C1 segment of cervical spinal cord (tissue), 14 donors: ENCODE data around the gene MYOM1.

Experiments
- DNase-seq, 14 donors: peaks; one replicate each; lab custom pipeline; 2025; lab: John Stamatoyannopoulos, UW

MYOM1 gene

DNA sequence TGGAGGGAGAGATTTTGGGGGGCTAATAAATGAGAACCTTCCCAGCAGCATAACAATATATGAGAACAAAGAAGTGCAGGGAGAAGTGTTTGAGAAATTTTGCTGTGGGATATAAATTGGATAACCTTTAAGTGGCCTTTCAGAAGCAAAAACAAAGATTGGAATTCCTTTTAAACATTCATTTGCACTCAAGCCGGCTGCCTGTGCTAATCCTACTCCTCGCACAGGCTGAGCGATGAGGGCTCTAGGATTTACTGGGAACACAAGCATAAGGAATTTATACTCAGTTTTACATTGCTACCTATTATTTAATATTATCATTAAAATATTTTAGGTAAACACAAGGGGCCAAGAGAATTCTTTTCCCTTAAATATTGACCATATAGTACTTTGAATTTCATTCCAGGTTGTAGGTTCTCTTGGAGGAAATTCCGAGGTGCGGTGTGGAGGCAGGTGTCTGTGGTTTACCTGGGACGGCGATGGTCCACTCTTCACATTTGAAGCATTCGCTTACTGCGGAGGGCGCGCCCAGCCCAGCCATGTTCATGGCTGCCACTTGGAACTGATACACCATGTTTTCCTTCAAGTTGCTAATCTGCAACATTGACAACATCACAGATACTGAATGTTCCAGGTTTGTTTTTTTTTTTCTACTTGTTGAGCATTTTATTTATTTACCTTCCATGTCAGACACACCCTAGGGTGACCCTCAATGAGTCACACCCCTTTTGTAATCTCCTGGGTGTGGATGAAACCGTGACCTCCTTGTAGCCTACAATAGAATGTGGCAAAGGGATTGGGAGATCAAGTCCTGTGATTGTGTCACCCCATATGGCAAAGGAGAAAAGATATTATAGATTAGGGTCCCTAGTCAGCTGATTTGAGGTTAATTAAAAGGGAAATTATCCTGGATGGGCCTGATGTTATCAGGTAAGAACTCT lies 100.1 kb downstream of the MYOM1 start:
- no peak for DNase-seq

- DNase-seq, result no peak
Measured at GRCh38 chr18:3118195-3119010, 101.4 kb downstream of the MYOM1 start.

GRCh38 chr18:3117493-3118192 lies 102.1 kb downstream of the MYOM1 start:
- DNase-seq, result no peak

GRCh38 chr18:3115447-3116030 lies 104.2 kb downstream of the MYOM1 start:
- DNase-seq, result no peak

DNA sequence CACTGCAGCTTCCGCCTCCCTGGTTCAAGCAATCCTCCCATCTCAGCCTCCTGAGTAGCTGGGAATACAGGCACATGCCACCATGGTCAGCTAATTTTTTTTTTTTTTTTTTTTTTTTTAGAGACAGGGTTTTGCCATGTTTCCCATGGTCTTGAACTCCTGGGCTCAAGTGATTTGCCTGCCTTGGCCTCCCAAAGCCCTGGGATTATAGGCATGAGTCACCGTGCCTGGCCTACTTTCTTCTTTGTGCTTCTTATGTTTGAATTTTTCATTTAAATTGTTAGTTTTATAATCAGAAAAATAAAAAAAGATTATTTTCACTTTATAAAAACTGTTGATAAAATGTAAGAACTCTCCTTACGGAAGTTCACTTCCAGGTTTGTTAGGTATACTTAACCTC lies 105.3 kb downstream of the MYOM1 start:
- no peak for DNase-seq

DNA sequence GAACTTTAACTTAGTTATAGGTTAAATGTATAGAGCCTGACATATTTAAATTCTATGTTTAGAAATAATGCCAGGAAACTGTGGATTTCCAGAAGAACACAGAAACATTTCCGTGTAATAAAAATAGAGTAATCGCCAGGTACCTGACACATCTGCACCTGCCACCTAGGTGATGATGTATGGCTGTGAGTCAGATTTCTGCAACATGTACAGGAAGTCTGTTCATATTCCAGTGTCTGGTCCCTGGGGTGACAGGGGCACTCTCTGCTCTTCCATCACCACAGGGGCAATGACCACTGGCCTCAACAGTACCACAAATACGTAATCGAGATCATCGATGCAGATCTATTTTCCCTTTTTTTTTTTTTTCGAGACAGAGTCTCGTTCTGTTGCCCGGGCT lies 105.7 kb downstream of the MYOM1 start:
- no peak for DNase-seq

GRCh38 chr18:3111523-3112240 lies 108.1 kb downstream of the MYOM1 start:
- DNase-seq, result no peak

GRCh38 chr18:3110034-3110752 lies 109.6 kb downstream of the MYOM1 start:
- DNase-seq, result no peak

GRCh38 chr18:3107740-3108151 lies 112.0 kb downstream of the MYOM1 start:
- no peak for DNase-seq

GRCh38 chr18:3104190-3105054 lies 115.3 kb downstream of the MYOM1 start:
- no peak for DNase-seq

DNA sequence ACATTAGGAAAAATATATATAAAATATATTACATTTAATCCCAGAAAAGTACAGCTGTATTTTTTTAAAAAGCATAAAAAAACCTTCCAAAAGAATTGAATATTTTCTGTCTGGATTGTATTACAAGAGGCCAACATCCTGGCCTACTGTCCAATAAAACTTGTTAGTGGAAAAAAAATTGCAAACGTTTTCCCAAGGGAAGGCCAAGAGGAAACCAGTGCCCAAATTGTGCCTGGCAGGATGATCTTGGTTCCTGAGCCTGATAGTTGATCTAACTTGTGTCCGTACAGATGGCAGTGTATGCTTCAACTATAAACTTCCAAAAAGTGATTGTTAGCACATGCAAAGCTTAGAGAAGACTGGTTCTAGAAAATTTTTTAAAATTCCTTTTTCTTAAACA lies 116.2 kb downstream of the MYOM1 start:
- DNase-seq, result no peak

DNA sequence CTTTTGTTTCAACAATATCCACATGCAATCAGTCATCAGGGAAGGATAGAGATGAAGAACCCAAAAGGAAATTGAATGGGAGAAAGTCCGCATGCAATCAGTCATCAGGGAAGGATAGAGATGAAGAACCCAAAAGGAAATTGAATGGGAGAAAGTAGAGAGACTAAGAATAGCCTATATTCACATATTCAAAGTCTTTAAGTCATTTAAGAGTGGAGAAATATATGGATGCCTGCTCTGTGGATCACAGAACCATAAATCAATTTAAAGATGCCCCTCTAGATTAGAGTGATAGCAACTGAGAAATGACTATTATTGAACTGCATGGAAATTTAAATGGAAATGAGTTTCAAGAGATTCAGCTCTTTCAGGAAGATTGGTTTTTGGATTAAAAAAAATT lies 116.8 kb downstream of the MYOM1 start:
- DNase-seq, result no peak

GRCh38 chr18:3100498-3101132 lies 119.2 kb downstream of the MYOM1 start:
- no peak for DNase-seq

DNA sequence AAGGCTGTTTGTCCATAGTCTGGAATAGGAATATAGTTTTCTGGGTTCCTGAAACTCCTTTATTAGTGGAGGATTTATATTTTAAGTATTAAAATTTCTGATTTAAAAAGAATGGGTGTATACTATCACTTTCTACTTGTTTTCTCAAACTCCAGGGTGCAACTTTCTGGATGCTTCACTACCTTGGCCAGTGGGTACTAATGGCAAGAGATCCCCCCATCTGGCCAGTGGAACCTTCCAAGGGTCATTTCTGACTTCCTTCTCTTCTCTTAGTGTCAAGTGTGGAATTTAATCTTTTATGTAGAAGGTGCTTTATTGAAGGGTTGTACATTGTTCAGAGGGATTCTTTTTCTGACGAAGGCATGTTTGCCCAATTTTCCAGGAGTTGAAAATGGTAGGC lies 120.4 kb downstream of the MYOM1 start:
- DNase-seq, result no peak

GRCh38 chr18:3097082-3097481 lies 122.7 kb downstream of the MYOM1 start:
- DNase-seq, result no peak

- no peak for DNase-seq
Measured at GRCh38 chr18:3095921-3096320, 123.8 kb downstream of the MYOM1 start.

DNA sequence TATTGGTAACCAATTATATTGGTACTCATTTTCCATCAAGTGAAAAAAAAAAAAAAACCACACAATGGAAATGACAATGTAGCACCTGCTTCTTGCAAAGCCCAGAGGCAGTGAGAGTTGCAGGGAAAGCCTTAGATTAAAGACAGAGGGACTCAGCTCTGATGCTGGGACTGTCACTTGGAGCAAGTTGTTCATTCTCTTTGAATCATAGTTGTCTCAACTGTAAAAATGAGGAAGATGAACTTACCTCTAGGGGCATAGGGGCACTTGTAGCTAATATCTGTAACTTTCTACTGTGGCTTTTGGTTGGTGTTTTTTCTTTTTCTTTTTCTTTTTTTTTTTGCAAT lies 125.5 kb downstream of the MYOM1 start:
- DNase-seq, result no peak

DNA sequence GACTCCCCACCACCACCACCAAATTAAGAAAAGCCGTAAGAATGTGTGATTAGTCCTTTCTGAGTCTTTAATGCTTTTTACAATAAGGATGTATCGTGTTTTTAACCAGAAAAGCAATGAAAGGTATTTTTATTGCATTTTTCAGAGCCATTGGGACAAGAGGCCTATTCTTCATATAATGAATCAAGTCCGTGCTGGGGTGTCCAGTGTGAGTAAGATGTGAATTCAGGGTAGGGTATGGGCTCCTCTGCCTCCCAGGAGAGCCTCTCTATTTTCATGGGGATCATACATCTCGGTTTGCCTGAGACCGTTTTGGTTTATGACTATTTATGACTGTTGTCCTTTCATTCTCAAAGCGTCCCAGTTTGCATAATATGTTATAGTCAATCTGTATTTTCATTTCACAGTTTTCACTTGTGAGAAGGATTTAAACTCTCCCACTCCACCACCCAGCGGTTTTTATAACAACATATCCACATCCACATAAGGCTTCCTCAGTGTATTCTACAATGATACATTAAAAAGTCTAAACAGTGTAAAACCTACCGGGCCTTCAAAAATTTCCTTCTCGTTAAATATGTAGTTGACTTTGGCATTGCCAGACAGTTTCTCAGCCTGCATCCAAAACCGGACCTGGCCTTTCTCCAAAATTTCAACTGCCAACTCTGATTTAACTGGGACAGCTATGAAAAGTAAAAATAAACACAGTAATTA lies 126.0 kb downstream of the MYOM1 start:
- peak in 1 of 14 donors; percentile 14 for DNase-seq
